ENCODE results near the gene KMT2C.

KMT2C gene

DNA sequence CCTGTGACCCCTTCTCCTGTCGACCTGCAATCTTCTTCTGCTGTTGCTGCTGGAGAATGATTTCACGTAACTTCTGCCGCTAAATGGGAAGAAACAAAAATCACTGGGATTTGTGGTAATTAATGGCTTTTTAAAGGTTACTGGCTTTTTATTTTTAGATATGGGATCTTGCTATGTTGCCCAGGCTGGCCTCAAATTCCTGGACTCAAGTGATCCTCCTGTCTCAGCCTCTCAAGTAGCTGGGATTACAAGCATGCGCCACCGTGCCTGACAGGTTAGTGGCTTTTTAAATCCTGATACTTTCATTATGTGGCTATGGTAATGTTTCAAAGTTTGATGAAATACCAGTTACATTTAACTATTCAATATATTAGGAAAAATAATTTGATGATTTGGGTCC lies 255.8 kb downstream of the KMT2C start:
- TF ChIP-seq GATA3 (IDR thresholded peaks at IDR 0.05; ENCODE audit: low read depth, low read length) (no peak), GATA2 (IDR thresholded peaks at IDR 0.05; ENCODE audit: low read depth, low read length) (no peak)

GRCh38 chr7:152178405-152179058 lies 257.3 kb downstream of the KMT2C start:
- TF ChIP-seq GATA3 (IDR thresholded peaks at IDR 0.05; ENCODE audit: low read depth, low read length) (0 out of 2 replicates have a peak, but pooled peaks have one; percentile 0), GATA2 (IDR thresholded peaks at IDR 0.05; ENCODE audit: low read depth, low read length) (no peak)

DNA sequence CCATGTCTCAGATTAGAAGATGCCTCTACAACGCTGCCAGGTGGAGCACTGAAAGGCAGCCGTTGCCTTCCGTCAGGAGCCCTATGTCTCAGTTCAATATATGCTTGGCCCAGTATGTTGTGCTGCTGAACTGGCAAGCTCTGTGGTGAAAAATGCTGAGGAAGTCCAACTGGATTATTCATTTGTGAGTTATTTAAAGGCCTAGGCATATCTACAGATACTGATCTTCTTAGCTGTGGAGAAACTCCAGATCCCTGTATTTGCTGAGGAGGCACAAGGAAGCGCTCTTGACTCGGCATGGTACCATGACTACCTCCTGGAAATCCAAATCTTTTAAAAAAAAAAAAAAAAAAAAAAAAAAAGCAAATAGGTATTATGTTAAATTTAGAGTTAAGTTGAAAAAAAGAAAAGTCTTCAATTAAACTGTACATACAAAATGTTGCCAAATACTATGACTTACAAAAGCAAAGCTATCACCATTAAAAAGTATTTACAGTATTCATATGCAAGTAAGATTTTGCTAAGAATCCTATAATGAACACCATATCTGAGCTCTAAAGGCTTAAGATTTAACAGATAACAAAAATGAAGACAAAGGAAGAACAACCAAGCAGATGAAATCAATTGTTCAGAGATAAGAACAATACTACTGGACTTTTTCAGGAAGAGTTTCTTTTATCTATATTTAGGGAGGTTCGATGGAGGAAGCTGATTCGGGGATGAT lies 258.0 kb downstream of the KMT2C start:
- TF ChIP-seq GATA2 (IDR thresholded peaks at IDR 0.05; ENCODE audit: low read depth, low read length), result no peak
- TF ChIP-seq GATA3 (IDR thresholded peaks at IDR 0.05; ENCODE audit: low read depth, low read length), result 0 out of 2 replicates have a peak, but pooled peaks have one; percentile 21

- TF ChIP-seq GATA2 (IDR thresholded peaks at IDR 0.05; ENCODE audit: low read depth, low read length), result no peak
- TF ChIP-seq GATA3 (IDR thresholded peaks at IDR 0.05; ENCODE audit: low read depth, low read length), result no peak
Observed at GRCh38 chr7:152176797-152177196, 259.0 kb downstream of the KMT2C start.

GRCh38 chr7:152173372-152174070 lies 262.3 kb downstream of the KMT2C start:
- no peak for TF ChIP-seq GATA2 (IDR thresholded peaks at IDR 0.05; ENCODE audit: low read depth, low read length)
- no peak for TF ChIP-seq GATA3 (IDR thresholded peaks at IDR 0.05; ENCODE audit: low read depth, low read length)

- no peak for TF ChIP-seq GATA3 (IDR thresholded peaks at IDR 0.05; ENCODE audit: low read depth, low read length)
- no peak for TF ChIP-seq GATA2 (IDR thresholded peaks at IDR 0.05; ENCODE audit: low read depth, low read length)
Observed at GRCh38 chr7:152162287-152162686, 273.5 kb downstream of the KMT2C start.

GRCh38 chr7:152161171-152161570 lies 274.6 kb downstream of the KMT2C start:
- no peak for TF ChIP-seq GATA2 (IDR thresholded peaks at IDR 0.05; ENCODE audit: low read depth, low read length)
- TF ChIP-seq GATA3 (IDR thresholded peaks at IDR 0.05; ENCODE audit: low read depth, low read length), result no peak

DNA sequence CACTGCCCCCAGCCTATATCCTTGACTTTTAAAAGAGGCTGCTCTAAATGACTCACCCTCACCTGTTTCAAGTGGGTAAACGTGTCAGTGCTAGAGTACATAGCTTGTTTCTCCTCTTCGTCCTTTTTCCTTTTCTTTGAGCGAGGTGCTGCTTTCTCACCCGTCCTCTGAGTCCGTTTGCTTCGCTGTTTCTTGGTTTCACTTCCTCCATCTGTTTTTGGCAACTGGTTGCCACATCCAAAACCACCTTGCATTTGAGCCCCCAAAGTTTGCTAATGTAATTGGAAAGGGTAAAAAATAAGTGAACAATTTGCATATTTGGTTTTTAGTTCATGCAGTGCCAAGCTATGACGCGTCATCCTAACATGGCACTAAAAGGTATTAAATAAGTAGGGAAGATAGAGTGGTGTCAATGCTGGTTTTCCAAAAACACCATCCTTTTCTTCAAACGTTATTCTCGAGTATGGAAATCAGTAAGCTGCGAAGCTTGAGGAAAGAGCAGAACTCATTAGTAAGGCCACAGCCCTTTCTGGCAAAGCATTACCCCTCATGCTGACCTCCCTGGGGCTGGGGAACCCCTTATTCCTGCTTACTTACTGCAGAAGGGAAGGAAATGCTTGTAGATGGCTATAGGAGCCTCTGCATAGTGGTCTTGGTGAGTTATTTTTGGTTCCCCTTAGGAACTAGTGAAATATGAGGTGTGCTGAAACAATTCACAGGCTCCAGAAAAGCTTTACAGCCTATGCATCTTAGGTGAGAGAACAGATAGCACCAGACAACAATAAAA lies 276.8 kb downstream of the KMT2C start:
- TF ChIP-seq GATA3 (IDR thresholded peaks at IDR 0.05; ENCODE audit: low read depth, low read length), result no peak
- TF ChIP-seq GATA2 (IDR thresholded peaks at IDR 0.05; ENCODE audit: low read depth, low read length), result no peak

DNA sequence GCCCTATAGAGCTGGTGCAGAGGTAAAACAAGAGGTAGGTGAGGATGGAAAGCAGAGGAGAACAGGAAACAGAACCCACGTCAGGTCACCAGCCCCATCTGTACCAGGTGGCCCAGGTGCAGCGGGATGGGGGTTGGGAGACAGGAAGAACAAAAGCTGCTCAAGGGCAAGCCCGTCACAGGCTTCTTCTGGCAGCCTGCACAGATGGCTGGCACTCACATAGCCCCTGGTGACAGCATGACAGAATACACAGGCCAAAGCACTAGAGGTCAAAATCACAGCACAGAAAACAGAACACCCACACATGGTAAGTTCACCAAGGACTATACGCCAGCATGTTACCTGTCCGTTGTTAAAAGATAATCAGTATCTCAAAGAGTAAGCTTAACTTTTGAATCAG lies 283.5 kb downstream of the KMT2C start:
- no peak for TF ChIP-seq GATA2 (IDR thresholded peaks at IDR 0.05; ENCODE audit: low read depth, low read length)
- TF ChIP-seq GATA3 (IDR thresholded peaks at IDR 0.05; ENCODE audit: low read depth, low read length), result no peak

GRCh38 chr7:152149363-152149762 lies 286.4 kb downstream of the KMT2C start:
- TF ChIP-seq GATA2 (IDR thresholded peaks at IDR 0.05; ENCODE audit: low read depth, low read length) (peak; percentile 45; the same call in 1 of the 2 replicates), GATA3 (IDR thresholded peaks at IDR 0.05; ENCODE audit: low read depth, low read length) (peak; percentile 34; the same call in 1 of the 2 replicates)

GRCh38 chr7:152148706-152149105 lies 287.1 kb downstream of the KMT2C start:
- no peak for TF ChIP-seq GATA2 (IDR thresholded peaks at IDR 0.05; ENCODE audit: low read depth, low read length)
- no peak for TF ChIP-seq GATA3 (IDR thresholded peaks at IDR 0.05; ENCODE audit: low read depth, low read length)

DNA sequence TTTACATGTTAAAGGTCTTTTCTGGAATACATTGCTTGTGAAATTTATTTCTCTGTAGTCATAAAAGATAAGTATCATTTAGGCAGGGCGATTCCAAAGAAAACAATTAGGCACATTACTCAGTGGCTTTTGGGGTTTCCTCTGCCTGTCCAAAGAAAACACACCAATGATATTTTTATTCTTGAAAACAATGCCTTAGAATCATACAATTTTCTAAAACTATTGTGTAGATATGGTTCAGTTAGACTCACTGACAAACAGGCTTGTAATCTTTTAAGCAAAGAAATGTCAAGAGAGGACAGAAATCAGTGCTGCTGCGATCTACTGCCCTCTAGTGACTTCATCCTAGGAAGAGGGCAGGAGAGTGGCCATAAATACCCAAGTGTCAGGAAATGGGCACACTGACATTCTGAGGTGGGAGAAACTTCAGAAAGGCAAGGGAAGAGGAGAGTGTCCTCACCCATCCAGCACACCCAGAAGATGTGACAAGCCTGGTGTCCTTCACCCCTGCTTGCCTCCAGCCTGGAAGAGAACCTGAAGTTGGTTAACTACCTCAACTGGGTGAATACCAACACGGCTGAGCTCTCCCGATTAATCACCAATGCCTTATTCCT lies 289.8 kb downstream of the KMT2C start:
- TF ChIP-seq GATA2 (IDR thresholded peaks at IDR 0.05; ENCODE audit: low read depth, low read length), result no peak
- TF ChIP-seq GATA3 (IDR thresholded peaks at IDR 0.05; ENCODE audit: low read depth, low read length), result no peak

DNA sequence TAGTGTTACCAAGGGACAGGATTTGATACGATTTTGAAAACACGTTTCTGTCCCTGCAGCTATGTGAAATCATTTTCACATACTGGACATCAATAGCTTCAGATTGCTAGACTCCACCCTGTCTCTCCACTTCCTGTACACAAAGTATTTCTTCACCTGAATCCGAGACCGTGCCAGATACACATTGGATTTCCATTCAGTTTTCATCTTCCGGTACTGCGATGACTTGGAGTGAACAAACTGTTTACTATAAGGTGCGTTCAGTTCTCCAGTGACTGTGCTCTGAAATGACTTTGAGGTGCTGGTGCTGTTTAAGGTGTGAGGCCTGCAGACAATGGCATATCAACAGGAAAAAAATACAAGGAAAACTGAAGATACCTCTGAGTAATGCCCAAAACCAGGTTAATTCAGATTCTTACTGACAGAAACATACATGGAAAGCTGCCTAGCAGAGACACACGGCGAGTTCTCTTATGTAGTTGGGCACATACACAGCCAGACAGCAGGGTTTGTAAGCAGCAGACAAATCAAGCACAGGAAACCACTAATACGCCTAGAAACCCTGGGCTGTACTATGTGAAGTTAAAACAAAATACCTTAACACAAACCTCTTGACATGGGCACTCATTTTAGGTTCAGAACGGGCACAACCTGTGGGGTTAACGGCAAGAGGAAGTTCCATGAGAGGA lies 291.1 kb downstream of the KMT2C start:
- no peak for TF ChIP-seq GATA3 (IDR thresholded peaks at IDR 0.05; ENCODE audit: low read depth, low read length)
- no peak for TF ChIP-seq GATA2 (IDR thresholded peaks at IDR 0.05; ENCODE audit: low read depth, low read length)

Measured in SH-SY5Y (cell line).